RWPE1 (cell line): Measurements from ENCODE around the gene SLC12A9.

Experiments
- CTCF ChIA-PET: fragments of 350-600 bp; sonication (Branson Sonifier 250); formaldehyde crosslinking; extraction: SDS; loops from one replicate; lab custom pipeline; 2021; lab: Yijun Ruan, JAX
- POLR2A ChIA-PET: fragments of 400-600 bp; formaldehyde crosslinking; extraction: SDS; loops from one replicate; lab custom pipeline; 2020; ENCODE audit warnings: antibody characterized with exemption; ENCODE audit not compliant: low non-redundant PET; lab: Yijun Ruan, JAX
- DNase-seq: peaks from one replicate; pipeline ENCODE4 v3.0.0; 2012; ENCODE audit warnings: low spot score
- H3K27ac ChIP-seq: fragments of 450-650 bp; 2 replicates; pipeline ENCODE4 v1.5.1; 2017
- CTCF ChIP-seq: fragments of 450-650 bp; conservative IDR thresholded peaks from 2 replicates; pipeline ENCODE4 v1.5.1; 2017; ENCODE audit warnings: low read depth, mild to moderate bottlenecking

SLC12A9 gene

GRCh38 chr7:100880645-100881044 is 28.1 kb downstream of the SLC12A9 start:
- TF ChIP-seq CTCF: no peak
- ChIA-PET CTCF (no interaction called here), POLR2A (no interaction called here)
- DNase-seq: no peak
- H3K27ac ChIP-seq: peak overlapping the region; percentile 19; the same call in 1 of the 2 replicates

DNA sequence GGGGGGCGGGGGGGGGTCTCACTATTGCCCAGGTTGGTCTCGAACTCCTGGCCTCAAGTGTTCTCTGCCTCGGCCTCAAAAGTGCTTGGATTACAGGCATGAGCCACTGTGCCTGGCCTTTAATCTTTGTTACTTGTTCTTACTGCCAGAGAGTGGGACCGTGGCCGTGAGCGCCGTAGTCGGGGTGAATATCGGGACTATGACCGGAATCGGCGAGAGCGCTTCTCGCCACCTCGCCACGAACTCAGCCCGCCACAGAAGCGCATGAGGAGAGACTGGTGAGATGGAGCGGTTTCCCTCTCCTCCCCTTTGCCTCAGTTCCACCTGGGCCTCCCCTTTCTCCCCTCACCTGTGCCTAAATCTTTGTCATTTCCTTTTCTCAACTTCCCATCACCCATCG is 28.6 kb downstream of the SLC12A9 start:
- peak overlapping the region; percentile 62 for H3K27ac ChIP-seq
- CTCF ChIA-PET: no interaction called here
- DNase-seq: no peak
- POLR2A ChIA-PET: no interaction called here
- TF ChIP-seq CTCF: no peak

DNA sequence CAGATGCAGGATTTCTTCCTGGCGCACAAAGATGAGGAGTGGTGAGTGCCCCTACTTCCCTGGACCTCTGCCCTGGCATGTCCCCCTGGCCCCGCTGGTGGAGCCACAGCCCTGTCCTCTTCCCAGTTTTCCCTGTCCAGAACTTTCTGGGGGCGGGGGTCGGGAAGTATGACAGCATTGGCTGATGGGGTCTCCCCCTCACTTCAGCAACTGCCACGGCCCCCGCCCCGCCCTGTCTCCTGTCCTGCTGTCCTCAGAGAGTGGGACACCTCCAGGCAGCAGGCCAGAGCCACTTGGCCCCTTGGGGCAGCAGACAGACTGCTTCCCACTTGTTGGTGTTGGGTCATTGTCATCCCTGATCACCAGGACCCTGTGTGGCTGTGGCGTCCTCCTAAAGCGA is 29.7 kb downstream of the SLC12A9 start:
- ChIA-PET POLR2A (no interaction called here), CTCF (no interaction called here)
- no peak for DNase-seq
- TF ChIP-seq CTCF: no peak
- peak overlapping the region; percentile 62 for H3K27ac ChIP-seq

- DNase-seq: no peak
- TF ChIP-seq CTCF: no peak
- CTCF ChIA-PET: no interaction called here
- H3K27ac ChIP-seq: peak overlapping the region; percentile 93
- POLR2A ChIA-PET: no interaction called here
Measured at GRCh38 chr7:100882785-100883526, 30.4 kb downstream of the SLC12A9 start.

- DNase-seq: no peak
- POLR2A ChIA-PET: no interaction called here
- no peak for TF ChIP-seq CTCF
- H3K27ac ChIP-seq: peak overlapping the region; percentile 93
- CTCF ChIA-PET: no interaction called here
Measured at GRCh38 chr7:100884736-100885439, 32.4 kb downstream of the SLC12A9 start.

GRCh38 chr7:100885440-100886141 is 33.1 kb downstream of the SLC12A9 start:
- TF ChIP-seq CTCF: no peak
- ChIA-PET POLR2A (interaction anchor here (1.5 kb wide), 1 partner anchor 11 kb away, joined by 4 read pairs; the partner anchor contains the start of gene SRRT), CTCF (no interaction called here)
- DNase-seq: no peak
- H3K27ac ChIP-seq: peak overlapping the region; percentile 93
